GM13977 (cell line): ENCODE measurements around the gene PLXNB1.

ENCODE experiments used
- DNase-seq: peaks from one replicate; pipeline ENCODE4 v3.0.0; 2012; ENCODE audit warnings: low spot score
- in situ Hi-C: fragments of 300-500 bp; cut with MboI; formaldehyde crosslinking; loops from one replicate; pipeline ENCODE4 v1.12.0; 2022; ENCODE audit warnings: low sequenced_read_pairs, low pct_unique_long_range_greater_than_20kb, mixed read lengths, inconsistent platforms; ENCODE audit not compliant: unreplicated experiment
- TF ChIP-seq, protein P1 (sequence below): IDR thresholded peaks from 2 replicates; pipeline ENCODE4 v1.5.1; 2012; ENCODE audit warnings: mild to moderate bottlenecking, control low read depth; ENCODE audit not compliant: insufficient read depth; ENCODE audit errors: extremely low read depth, missing control alignments

PLXNB1 gene, protein sequence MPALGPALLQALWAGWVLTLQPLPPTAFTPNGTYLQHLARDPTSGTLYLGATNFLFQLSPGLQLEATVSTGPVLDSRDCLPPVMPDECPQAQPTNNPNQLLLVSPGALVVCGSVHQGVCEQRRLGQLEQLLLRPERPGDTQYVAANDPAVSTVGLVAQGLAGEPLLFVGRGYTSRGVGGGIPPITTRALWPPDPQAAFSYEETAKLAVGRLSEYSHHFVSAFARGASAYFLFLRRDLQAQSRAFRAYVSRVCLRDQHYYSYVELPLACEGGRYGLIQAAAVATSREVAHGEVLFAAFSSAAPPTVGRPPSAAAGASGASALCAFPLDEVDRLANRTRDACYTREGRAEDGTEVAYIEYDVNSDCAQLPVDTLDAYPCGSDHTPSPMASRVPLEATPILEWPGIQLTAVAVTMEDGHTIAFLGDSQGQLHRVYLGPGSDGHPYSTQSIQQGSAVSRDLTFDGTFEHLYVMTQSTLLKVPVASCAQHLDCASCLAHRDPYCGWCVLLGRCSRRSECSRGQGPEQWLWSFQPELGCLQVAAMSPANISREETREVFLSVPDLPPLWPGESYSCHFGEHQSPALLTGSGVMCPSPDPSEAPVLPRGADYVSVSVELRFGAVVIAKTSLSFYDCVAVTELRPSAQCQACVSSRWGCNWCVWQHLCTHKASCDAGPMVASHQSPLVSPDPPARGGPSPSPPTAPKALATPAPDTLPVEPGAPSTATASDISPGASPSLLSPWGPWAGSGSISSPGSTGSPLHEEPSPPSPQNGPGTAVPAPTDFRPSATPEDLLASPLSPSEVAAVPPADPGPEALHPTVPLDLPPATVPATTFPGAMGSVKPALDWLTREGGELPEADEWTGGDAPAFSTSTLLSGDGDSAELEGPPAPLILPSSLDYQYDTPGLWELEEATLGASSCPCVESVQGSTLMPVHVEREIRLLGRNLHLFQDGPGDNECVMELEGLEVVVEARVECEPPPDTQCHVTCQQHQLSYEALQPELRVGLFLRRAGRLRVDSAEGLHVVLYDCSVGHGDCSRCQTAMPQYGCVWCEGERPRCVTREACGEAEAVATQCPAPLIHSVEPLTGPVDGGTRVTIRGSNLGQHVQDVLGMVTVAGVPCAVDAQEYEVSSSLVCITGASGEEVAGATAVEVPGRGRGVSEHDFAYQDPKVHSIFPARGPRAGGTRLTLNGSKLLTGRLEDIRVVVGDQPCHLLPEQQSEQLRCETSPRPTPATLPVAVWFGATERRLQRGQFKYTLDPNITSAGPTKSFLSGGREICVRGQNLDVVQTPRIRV (N-terminal part only)

DNA sequence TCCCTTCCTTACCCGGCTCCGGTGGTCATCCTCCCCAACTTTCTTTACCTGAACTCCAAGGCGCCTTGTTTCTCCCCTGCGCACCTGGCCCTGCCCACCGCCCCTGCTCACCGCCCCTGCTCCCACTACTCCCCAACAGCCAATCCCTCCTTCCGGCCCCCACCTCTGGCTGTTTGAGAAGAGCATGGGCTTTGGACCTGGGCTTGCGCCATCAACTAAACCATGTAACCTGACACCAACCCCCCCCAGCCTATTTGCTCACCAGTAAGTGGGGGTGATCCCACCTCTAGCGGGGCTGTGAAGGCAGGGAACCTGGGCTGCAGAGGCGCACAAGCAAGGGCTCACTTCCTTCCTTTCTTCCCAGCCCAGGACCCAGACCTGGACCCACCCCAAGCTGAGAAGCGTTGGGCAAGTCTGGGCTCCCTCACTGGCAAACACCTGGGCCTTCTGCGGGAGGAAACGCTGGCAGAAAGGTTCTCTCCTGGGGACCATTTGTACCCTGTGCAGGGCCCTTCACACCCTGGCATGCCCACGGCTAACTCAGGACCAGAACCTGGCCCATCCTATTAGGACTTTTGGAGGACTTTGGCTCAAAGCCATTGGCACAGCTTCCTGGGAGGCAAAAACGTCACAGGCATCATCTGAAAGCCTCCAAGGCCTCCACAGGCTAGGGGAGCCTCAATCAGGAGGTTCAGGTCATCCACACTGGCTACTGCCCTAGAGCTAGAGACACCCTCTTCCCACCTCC, at the start of gene PLXNB1:
TSS of gene PLXNB1 (minus strand) at position 127 of the 748 bp plus-strand sequence. CDS start 5,475 bp downstream, outside the sequence.
- in situ Hi-C loops = loop anchor here (10.0 kb wide), 1 partner anchor 235 kb away; no protein-coding TSS in a partner anchor
- no peak for DNase-seq
- TF ChIP-seq, protein P1, sequence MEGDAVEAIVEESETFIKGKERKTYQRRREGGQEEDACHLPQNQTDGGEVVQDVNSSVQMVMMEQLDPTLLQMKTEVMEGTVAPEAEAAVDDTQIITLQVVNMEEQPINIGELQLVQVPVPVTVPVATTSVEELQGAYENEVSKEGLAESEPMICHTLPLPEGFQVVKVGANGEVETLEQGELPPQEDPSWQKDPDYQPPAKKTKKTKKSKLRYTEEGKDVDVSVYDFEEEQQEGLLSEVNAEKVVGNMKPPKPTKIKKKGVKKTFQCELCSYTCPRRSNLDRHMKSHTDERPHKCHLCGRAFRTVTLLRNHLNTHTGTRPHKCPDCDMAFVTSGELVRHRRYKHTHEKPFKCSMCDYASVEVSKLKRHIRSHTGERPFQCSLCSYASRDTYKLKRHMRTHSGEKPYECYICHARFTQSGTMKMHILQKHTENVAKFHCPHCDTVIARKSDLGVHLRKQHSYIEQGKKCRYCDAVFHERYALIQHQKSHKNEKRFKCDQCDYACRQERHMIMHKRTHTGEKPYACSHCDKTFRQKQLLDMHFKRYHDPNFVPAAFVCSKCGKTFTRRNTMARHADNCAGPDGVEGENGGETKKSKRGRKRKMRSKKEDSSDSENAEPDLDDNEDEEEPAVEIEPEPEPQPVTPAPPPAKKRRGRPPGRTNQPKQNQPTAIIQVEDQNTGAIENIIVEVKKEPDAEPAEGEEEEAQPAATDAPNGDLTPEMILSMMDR = no peak

DNA sequence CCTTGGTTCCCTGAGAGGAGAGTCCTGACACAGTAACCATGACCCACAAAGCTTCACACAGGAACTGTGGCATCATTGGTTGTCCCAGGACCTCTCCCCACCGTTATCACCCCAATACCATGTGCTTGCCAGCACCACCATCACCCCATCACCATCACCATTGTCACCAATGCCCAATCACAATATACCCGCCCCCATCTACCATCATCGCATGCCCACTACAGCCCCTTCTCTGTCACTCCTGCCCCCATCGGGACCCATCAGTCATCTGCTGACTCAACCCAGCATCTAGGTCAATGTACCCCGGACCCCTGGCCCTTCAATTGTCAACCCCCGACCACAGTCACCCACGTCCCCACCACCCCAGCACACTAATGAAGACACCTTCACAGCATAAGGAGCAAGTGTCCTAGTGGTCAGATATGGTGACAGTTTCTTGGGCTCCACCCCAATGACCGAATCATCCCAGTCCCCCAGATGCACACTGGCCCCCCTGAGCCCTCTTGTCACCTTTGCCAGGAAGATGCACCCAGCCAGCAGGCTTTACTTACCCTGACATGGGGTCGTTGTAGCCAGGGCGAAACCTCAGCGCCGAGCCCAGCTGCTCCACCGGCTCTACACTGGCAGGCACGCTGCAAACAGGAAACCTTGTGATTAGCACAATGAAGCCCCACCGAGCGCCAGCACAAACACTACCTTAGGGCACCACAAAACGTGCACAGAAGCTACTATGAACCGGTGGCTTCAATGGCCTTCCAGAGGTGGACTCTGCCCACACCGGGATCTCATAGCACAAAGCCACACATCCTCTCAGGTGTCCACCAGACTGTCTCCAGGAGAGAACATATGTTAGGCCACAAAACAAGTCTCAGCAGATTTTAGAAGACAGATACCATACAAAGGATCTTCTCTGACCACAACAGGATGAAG, 49.0 kb upstream of the PLXNB1 start:
- in situ Hi-C loops = no loop called here
- TF ChIP-seq, protein P1 = no peak
- DNase-seq = no peak

DNA sequence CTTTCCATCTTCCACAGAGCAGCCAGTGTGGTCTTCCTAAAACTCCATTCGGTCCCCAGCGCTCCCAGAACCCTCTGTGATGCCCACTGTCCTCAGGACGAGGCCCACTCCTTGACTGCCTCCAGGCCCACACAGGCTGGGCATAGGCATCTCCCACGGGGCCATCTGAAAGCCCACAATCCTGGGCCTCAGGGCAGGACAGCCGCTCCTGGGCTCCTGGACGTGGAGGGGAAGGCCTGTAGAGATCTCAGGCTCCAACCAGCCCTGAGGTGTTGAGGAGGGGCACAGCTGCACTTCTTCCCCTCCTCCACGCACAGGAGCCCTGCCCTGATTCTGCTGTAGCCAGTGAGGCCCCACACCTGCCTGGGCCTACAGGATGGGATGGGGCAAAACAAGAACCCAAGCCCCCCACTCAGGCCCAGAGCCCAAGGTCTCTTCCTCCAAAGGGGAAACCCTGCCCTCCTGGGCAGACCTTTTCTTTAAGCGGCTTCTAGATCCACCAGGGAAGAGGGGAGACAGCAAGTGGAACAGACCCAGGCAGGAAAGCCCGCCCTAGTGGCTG, 48.2 kb upstream of the PLXNB1 start:
- in situ Hi-C loops = no loop called here
- DNase-seq = no peak
- TF ChIP-seq, protein P1 = no peak

DNA sequence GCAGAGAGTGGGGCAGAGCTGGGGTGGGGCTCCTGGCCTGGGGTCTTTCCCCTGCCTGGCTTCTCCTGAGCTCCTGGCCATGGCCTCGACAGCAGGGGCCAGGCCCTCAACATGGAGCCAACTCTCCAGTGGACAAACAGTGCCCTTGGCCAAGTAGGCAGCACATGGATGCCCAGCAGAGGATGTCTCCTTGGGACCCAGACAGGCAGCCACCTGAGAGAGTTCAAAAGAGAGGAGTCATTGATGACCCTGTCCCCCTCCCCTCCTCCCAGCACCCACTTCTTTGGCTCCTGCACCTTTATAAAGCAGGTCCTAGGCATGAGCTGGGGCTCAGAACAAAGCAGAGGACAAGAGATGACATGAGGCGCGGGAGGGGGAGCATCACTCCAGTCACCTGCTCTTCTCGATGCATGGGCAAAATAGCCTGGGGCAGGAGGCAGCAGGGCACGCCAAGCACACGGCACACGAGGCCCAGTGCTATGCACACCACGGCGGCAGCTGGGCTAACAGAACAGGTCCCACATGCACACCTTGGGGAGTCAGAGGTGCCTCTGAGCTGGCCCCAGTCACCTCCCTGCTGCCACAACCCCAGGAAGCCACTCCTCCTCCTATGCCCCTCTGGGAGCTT, 46.7 kb upstream of the PLXNB1 start:
- TF ChIP-seq, protein P1 = no peak
- no peak for DNase-seq
- in situ Hi-C loops = no loop called here

DNA sequence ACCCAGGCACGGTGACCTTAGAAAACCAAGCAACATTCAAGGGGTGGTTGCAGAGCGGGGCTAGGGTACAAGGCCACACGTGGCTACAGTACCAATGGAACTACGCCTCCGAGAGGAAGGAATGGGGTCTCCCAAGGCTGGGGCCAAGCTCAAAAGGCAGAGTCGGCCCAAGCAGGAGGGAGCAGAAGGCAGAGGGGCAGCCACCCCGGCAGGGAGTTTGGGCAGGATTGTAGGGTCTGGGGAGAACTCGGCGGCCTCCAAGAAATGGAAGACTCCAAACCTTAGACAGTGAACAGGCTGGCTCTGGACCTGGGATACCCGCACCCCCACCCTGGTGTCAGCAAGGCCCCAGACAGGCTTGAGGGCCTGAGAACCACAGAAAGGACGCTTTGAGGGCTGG, 45.3 kb upstream of the PLXNB1 start:
- in situ Hi-C loops = no loop called here
- DNase-seq = no peak
- TF ChIP-seq, protein P1 = no peak
